Amygdala (tissue), 56 donors: ENCODE measurements around the gene ACTN3.
"Not testable (repeated sequence)": the region's sequence is repeated elsewhere in the genome, so short reads cannot be mapped to it uniquely, and the experiment has no call there.

ENCODE experiments used
- DNase-seq, 56 donors: peaks; one replicate each; lab custom pipeline; 2025; lab: John Stamatoyannopoulos, UW

The ACTN3 gene

GRCh38 chr11:66592457-66593302 lies 46.0 kb downstream of the ACTN3 start, which contains the start of the genes CCDC87 and CCS:
Gene CCDC87, minus strand, starts transcription at chr11:66593063. Its CDS starts 48 bp downstream, at chr11:66593015.
Gene CCS, plus strand, starts transcription at chr11:66593185. Its CDS starts 77 bp downstream, at chr11:66593262.
- peak; percentile 34 to 98 (median 90) for DNase-seq

GRCh38 chr11:66593303-66593635 lies 46.6 kb downstream of the ACTN3 start:
- no peak for DNase-seq

- no peak for DNase-seq
Measured at GRCh38 chr11:66593650-66594049, 46.9 kb downstream of the ACTN3 start.

GRCh38 chr11:66595245-66595904 lies 48.7 kb downstream of the ACTN3 start:
- peak in 13 of 56 donors; percentile 3 to 49 (median 11) for DNase-seq

GRCh38 chr11:66598993-66599392 lies 52.3 kb downstream of the ACTN3 start:
- no peak for DNase-seq

GRCh38 chr11:66600219-66600618 lies 53.5 kb downstream of the ACTN3 start:
- no peak for DNase-seq

GRCh38 chr11:66600631-66601233 lies 54.0 kb downstream of the ACTN3 start:
- DNase-seq, result no peak

- no peak for DNase-seq
Measured at GRCh38 chr11:66603072-66603471, 56.4 kb downstream of the ACTN3 start.

GRCh38 chr11:66604155-66604554 lies 57.5 kb downstream of the ACTN3 start:
- no peak for DNase-seq

GRCh38 chr11:66606608-66607007 lies 59.9 kb downstream of the ACTN3 start:
- not testable (repeated sequence) for DNase-seq

- DNase-seq, result peak in 27 of 56 donors; percentile 3 to 64 (median 36)
Measured at GRCh38 chr11:66607126-66607834, 60.6 kb downstream of the ACTN3 start.

GRCh38 chr11:66609721-66610617 lies 63.3 kb downstream of the ACTN3 start:
- no peak for DNase-seq

GRCh38 chr11:66612458-66612857 lies 65.8 kb downstream of the ACTN3 start:
- no peak for DNase-seq
